NCI-H526 treated with DMSO at 0.1 percent for 48 hours (cell line): ENCODE measurements around the gene SLC48A1.
"Not testable (repeated sequence)": the region's sequence is repeated elsewhere in the genome, so short reads cannot be mapped to it uniquely, and the experiment has no call there.

ENCODE experiments used
- DNase-seq: peaks from one replicate; lab custom pipeline; 2025; lab: John Stamatoyannopoulos, UW

The SLC48A1 gene

DNA sequence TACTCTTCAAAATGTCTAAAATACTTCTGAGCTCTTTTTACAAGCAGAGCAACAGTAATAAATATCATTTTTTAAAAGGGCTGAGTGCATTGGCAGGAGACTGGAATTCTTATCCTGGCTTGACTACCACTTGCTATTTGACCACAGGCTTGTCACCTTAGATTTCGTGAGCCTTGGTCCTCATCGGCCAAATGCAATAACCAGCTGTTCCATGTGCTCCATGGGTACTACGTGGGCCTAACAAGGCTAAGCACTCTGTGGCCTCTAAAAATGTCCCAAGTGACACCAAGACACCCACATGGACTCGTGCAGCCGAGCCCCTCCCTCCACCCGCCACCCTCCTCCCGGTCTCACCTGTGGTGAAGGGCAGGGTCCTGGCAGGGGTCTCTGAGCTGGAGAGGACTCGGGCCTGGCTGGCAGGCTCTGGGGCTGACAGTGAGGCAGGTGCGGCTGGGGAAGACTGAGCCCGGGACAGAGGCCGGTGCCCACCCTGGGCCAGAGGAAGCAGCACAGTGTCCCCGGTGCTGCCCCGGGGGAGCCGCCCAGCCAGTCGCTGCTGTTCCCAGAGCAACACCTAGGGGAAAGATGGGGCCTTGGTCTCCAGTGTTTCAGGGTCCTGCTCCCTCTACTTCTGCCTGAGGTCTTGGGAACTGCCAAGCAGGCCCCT, 20.1 kb downstream of the SLC48A1 start:
- no peak for DNase-seq

DNA sequence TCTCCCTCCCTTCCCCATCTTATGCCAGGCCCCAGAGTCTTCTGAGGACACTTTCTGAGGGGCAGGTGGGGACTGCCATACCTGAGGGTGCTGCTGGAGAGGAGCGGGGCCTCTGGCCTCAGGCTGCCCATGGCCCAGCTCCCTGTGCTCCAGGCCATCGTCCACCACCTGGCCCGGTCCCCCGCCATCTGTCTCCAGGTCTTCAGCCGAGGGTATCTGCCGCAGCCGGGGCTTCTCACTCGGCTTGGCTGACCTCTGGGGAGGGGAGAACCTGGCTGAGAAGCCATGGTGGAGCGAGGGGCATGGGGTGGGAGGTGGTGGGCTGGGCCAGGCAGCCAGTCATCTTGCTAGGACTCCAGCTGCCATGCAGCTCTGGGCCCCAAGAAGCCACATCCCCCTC, 21.6 kb downstream of the SLC48A1 start:
- no peak for DNase-seq

GRCh38 chr12:47795121-47795813, 22.2 kb downstream of the SLC48A1 start:
- no peak for DNase-seq

GRCh38 chr12:47795814-47796411, 22.9 kb downstream of the SLC48A1 start:
- DNase-seq, result no peak

DNA sequence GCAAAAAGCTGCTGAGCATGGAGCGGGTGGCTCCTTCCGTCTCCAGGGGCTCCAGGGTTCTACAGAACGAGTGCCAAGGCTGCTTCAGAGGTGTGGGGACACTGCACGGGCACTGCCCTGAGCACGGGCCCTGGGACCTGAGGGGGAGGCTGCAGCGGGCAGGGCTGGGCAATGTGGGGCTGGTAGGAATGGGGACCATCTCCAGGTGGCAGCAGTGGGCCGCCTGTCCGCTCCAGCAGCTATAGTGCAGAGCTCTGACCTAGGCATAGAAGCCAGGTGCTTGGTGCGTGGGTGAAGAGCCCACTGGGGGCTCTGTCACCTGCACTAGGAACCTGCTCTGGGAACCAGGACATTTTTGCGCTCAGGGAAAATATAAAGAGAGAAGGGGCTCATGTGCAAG, 24.4 kb downstream of the SLC48A1 start:
- DNase-seq, result no peak

DNA sequence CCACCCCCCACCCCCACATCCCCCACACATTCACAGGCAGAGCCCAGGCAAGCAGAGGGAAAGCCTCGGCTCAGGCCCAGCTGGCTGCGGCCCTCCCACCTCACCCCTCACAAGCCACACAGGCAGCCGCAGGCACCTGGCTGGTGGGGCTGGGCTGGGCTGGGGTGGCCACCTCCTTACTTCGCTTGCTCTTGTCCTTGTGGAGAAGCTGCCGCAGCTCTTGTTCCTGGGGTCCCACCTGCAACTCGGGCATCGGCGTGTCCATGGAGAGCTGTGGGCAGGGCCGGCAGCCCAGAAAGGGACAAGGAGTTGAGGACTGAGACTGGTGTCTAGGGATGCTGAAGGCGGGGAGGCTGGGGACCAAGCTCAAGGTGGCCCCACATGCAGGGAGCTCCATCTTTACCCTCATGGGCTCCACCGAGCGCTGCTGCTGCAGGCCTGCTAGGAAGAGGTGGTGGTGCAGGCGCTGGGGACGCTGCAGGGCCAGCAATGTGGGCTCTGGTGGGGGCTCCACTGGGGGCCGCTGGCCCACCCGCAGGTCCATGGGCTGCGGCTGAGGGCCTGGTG, 25.4 kb downstream of the SLC48A1 start:
- no peak for DNase-seq

DNA sequence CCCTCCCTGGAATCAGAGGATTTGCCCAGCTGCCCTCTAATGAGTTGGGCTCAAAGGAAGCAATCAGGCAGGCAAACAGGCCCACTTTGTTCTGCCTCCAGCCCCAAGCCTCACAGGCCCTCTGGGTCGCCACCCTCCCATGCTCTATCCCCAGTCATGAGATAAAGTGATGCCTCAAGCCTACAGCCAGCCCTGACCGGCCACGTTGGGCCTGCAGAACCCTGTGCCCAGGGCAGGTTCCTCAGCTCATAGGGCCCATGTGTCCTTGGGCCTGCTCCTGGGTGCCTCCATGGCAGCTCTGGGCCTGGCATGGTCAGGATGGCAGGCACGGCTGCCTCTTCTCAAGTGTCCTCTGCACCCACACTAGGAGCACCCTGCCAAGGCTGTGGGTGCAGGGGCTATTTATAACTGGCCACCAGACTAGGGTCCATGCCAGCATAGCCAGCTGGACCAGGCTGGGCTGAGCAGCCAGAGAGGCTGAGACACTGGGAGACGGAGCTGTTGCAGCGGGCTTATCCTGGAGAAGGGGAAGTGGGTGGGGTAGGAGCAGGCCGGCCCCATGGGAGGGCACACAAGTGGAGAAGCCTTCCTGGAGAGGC, 26.4 kb downstream of the SLC48A1 start:
- DNase-seq, result no peak

GRCh38 chr12:47800582-47800981, 27.5 kb downstream of the SLC48A1 start:
- no peak for DNase-seq

DNA sequence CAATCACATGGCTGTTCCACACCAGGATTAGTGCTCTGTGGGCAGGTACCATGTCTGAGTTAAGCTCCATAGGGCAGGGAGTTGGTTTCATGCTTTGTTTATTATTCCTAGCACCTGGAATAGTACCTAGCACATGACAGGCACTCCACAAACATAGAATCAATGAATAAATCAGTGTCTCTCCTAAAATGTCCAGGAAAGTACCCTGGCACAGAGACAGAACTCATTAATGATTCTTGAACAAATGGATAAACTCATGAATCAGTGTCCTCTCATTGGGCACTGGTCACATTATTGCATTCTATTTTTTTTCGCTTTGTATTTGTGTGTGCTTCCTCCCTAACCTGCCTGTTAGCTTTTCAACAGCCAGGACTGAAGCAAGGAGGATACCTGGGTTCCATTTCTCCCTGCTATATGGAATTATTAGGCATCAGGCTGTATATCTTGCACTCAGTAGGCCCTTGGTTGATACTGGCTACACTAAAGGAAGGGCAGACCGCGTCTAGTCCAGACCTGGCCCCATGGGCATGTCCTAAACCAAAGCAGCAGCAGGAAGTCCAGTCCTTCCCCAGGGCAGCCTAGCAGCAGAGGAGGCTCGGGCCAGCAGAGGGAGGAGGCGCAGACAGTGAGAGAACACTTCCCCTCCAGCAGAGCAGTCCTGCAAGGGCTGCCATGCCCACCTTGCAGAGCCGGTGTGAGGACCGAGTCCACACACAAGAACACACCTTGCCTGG, 28.3 kb downstream of the SLC48A1 start:
- no peak for DNase-seq

- no peak for DNase-seq
These were observed 28.8 kb downstream of the SLC48A1 start for GRCh38 chr12:47801904-47802246.

GRCh38 chr12:47802312-47802711, 29.3 kb downstream of the SLC48A1 start:
- DNase-seq, result no peak

GRCh38 chr12:47803191-47803875, 30.3 kb downstream of the SLC48A1 start:
- DNase-seq, result no peak

GRCh38 chr12:47804171-47804570, 31.1 kb downstream of the SLC48A1 start:
- no peak for DNase-seq

- no peak for DNase-seq
These were observed 32.4 kb downstream of the SLC48A1 start for GRCh38 chr12:47805417-47805816.

GRCh38 chr12:47807338-47807737, 34.3 kb downstream of the SLC48A1 start:
- DNase-seq, result no peak

DNA sequence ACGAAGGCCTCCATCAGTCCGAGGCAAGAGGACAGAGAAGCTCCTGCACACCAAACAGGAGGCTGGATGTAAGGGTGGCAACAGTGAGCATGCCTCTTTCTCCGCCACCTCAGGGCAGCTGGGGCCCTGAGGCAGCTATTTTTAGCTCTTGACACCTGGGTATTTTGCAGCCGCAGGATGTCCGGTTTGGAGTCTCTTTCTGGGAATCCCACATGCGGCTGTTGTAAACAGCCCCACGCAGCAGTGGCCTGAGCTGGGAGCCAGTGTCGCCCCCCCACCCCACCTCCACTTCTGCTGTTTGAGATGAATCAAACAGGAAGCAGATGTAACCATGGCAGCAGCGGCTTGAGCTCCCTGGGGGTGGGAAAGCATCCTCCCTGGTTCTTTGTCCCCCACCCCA, 35.0 kb downstream of the SLC48A1 start:
- DNase-seq, result no peak

- DNase-seq, result no peak
These were observed 35.7 kb downstream of the SLC48A1 start for GRCh38 chr12:47808574-47809365.

GRCh38 chr12:47809518-47809917, 36.5 kb downstream of the SLC48A1 start:
- DNase-seq, result not testable (repeated sequence)

DNA sequence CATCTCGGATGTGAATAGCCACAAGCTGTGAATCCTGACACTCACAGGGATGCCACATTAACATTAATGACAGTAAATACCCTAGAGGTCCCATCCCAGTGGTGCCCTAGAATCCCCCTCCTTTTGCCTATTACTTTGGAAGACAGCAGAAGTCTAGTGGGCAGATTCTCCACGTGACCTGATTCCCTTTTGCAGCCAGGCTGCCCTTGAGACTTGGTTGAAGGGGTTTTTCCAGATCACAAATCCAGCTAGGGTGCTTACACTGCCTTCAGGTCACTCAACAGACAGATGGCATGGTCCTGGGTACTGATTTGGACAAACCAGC, 38.0 kb downstream of the SLC48A1 start:
- no peak for DNase-seq

- no peak for DNase-seq
These were observed 38.8 kb downstream of the SLC48A1 start for GRCh38 chr12:47811581-47812484.
